H1 (cell line): Measurements from ENCODE around the gene NOS1AP. TPM values are rescaled to one million over a fixed set of nuclear protein-coding genes. Genes with fewer than 3 reads are reported as not detected.

Experiments used
- BACH1 ChIP-seq: IDR thresholded peaks from 2 replicates; pipeline ENCODE4 v1.6.1; 2012; ENCODE audit warnings: low read length, improper control_type of control experiment
- CHD2 ChIP-seq: IDR thresholded peaks from 2 replicates; pipeline ENCODE4 v1.6.1; 2012; ENCODE audit warnings: low read length, improper control_type of control experiment
- SAP30 ChIP-seq: fragments of 300-600 bp; sonication (generic); IDR thresholded peaks from 2 replicates; pipeline ENCODE4 v1.7.1; 2012; ENCODE audit warnings: low read length, moderate library complexity, mild to moderate bottlenecking, inconsistent platforms; ENCODE audit not compliant: insufficient read depth, insufficient replicate concordance
- polyA plus RNA-seq, 7 experiments: library from polyadenylated mRNA; depleted of rRNA in 3 of 7; stranded (reverse) in 5 of 7; unstranded in 2 of 7; fragments of >200 nt in 5 of 7; fragments of 200-250 nt in 2 of 7; gene quantifications; 1 replicate in 5 of 7; 2 replicates in 1 of 7; 4 replicates in 1 of 7; pipeline versions ENCODE4 v1.2.1 to v1.2.3, GENCODE V29; 2011 to 2013; ENCODE audit warnings: missing spikeins in 2 of 7, mixed read lengths in 2 of 7
- total RNA-seq: library from RNA; stranded (reverse); fragmentation: NEBNext Ultra II Directional; extraction: Animal tissue kit (Norgen Biotek cat#: 25700); gene quantifications from 2 replicates; pipeline ENCODE4 v1.2.1, GENCODE V29; 2021
- TF ChIP-seq, protein P1 (sequence below): IDR thresholded peaks from 2 replicates; pipeline ENCODE4 v1.6.1; 2012; ENCODE audit warnings: inconsistent platforms

NOS1AP gene
- total and polyA plus RNA-seq, 2 of the 8 experiments (the other 6 are each of a cell fraction or from before 2014, with no cell fraction given) = 2.4 to 12.1 TPM

DNA sequence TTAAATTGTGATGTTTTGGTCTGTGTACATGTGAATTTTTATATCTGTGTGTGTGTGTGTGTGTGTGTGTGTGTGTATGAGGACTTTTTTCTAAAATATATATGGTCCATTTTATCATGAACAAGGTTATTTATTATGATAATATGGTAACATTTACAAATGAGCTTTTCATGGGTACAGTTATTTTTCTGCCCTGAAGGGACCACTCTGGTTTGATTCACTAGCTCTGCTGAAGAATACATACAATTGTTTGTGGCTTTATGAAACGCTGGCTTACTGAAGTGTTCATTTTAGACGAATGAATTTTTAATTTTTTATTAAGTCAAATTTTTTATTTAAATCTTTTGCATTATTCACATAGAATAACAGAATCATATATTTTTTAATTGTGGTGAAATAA is 235.2 kb downstream of the NOS1AP start (continued):
- TF ChIP-seq, protein P1, sequence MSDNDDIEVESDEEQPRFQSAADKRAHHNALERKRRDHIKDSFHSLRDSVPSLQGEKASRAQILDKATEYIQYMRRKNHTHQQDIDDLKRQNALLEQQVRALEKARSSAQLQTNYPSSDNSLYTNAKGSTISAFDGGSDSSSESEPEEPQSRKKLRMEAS = no peak
- no peak for TF ChIP-seq BACH1
- TF ChIP-seq SAP30 = no peak
- TF ChIP-seq CHD2 = no peak
